Liver (tissue), 9 donors: Measurements from ENCODE around the gene NDUFS3. TPM values are rescaled to one million over a fixed set of nuclear protein-coding genes. Genes with fewer than 3 reads are reported as not detected.

Source experiments
- DNase-seq: peaks from one replicate; pipeline ENCODE4 v3.0.0-alpha.2; 2017; ENCODE audit warnings: low spot score
- H3K27ac ChIP-seq, 2 donors: one replicate each; pipeline ENCODE4 v1.7.0; 2013; ENCODE audit warnings: inconsistent platforms in 2 of 2, low read length in 2 of 2, control low read depth in 1 of 2, low read depth in 1 of 2, mild to moderate bottlenecking in 1 of 2
- H3K27me3 ChIP-seq, 4 donors: one replicate each; pipeline versions ENCODE4 v1.6.1 to v1.7.0; 2013; ENCODE audit warnings: low read length in 3 of 4, inconsistent platforms in 1 of 4, mild to moderate bottlenecking in 1 of 4, moderate library complexity in 1 of 4; ENCODE audit not compliant: control insufficient read depth in 4 of 4, insufficient read depth in 4 of 4
- H3K36me3 ChIP-seq, 4 donors: one replicate each; pipeline versions ENCODE4 v1.6.1 to v1.7.0; 2013; ENCODE audit warnings: low read length in 3 of 4, mild to moderate bottlenecking in 3 of 4, low read depth in 1 of 4, moderate library complexity in 1 of 4; ENCODE audit not compliant: control insufficient read depth in 4 of 4, insufficient read depth in 3 of 4
- H3K4me1 ChIP-seq, 4 donors: one replicate each; pipeline versions ENCODE4 v1.6.1 to v1.7.0; 2013; ENCODE audit warnings: low read length in 3 of 4, mild to moderate bottlenecking in 3 of 4, moderate library complexity in 1 of 4; ENCODE audit not compliant: control insufficient read depth in 4 of 4, insufficient read depth in 4 of 4
- H3K4me3 ChIP-seq, 3 donors: one replicate each; pipeline versions ENCODE4 v1.6.1 to v1.7.0; 2013; ENCODE audit warnings: low read length in 3 of 3, control low read depth in 1 of 3, low read depth in 1 of 3, mild to moderate bottlenecking in 1 of 3
- H3K9ac ChIP-seq, 2 donors: one replicate each; pipeline ENCODE4 v1.7.0; 2013; ENCODE audit warnings: low read length in 2 of 2, mild to moderate bottlenecking in 2 of 2, moderate library complexity in 2 of 2, control low read depth in 1 of 2, low read depth in 1 of 2
- H3K9me3 ChIP-seq, 4 donors: one replicate each; pipeline versions ENCODE4 v1.6.1 to v1.7.0; 2013; ENCODE audit warnings: low read length in 3 of 4; ENCODE audit not compliant: control insufficient read depth in 4 of 4
- ATF3 ChIP-seq: IDR thresholded peaks from 2 replicates; pipeline ENCODE4 v1.6.1; 2016; ENCODE audit warnings: antibody characterized with exemption
- FOXA1 ChIP-seq: IDR thresholded peaks from 2 replicates; pipeline ENCODE4 v1.6.1; 2016; ENCODE audit warnings: antibody characterized with exemption
- FOXA2 ChIP-seq: IDR thresholded peaks from 2 replicates; pipeline ENCODE4 v1.6.1; 2016; ENCODE audit warnings: antibody characterized with exemption
- GABPA ChIP-seq, 2 donors: IDR thresholded peaks in 1 of 2; conservative IDR thresholded peaks in 1 of 2; 2 replicates each; pipeline ENCODE4 v1.6.1; 2016; ENCODE audit warnings: antibody characterized with exemption in 2 of 2, mild to moderate bottlenecking in 1 of 2, moderate library complexity in 1 of 2
- HNF4A ChIP-seq, 2 donors: conservative IDR thresholded peaks; 2 replicates each; pipeline ENCODE4 v1.6.1; 2016; ENCODE audit warnings: antibody characterized with exemption in 2 of 2, mild to moderate bottlenecking in 2 of 2
- HNF4G ChIP-seq: IDR thresholded peaks from 2 replicates; pipeline ENCODE4 v1.6.1; 2016; ENCODE audit warnings: antibody characterized with exemption
- JUND ChIP-seq, 2 donors: IDR thresholded peaks; 2 replicates each; pipeline ENCODE4 v1.6.1; 2016; ENCODE audit warnings: antibody characterized with exemption in 2 of 2
- MAX ChIP-seq: IDR thresholded peaks from 2 replicates; pipeline ENCODE4 v1.6.1; 2016; ENCODE audit warnings: antibody characterized with exemption
- NR2F2 ChIP-seq: IDR thresholded peaks from 2 replicates; pipeline ENCODE4 v1.6.1; 2016; ENCODE audit warnings: antibody characterized with exemption
- RAD21 ChIP-seq, 2 donors: IDR thresholded peaks; 2 replicates each; pipeline ENCODE4 v1.6.1; 2016; ENCODE audit warnings: antibody characterized with exemption in 2 of 2, mild to moderate bottlenecking in 2 of 2
- REST ChIP-seq: IDR thresholded peaks from 2 replicates; pipeline ENCODE4 v1.6.1; 2016; ENCODE audit warnings: antibody characterized with exemption, mild to moderate bottlenecking
- RXRA ChIP-seq, 2 donors: IDR thresholded peaks; 2 replicates each; pipeline ENCODE4 v1.6.1; 2017 to 2018; ENCODE audit warnings: antibody characterized with exemption in 2 of 2, mild to moderate bottlenecking in 1 of 2
- SP1 ChIP-seq: IDR thresholded peaks from 2 replicates; pipeline ENCODE4 v1.6.1; 2018; ENCODE audit warnings: antibody characterized with exemption, mild to moderate bottlenecking
- TAF1 ChIP-seq: conservative IDR thresholded peaks from 2 replicates; pipeline ENCODE4 v1.6.1; 2016; ENCODE audit warnings: antibody characterized with exemption, mild to moderate bottlenecking
- YY1 ChIP-seq: IDR thresholded peaks from 2 replicates; pipeline ENCODE4 v1.6.1; 2016; ENCODE audit warnings: antibody characterized with exemption, mild to moderate bottlenecking
- ZBTB33 ChIP-seq: IDR thresholded peaks from 2 replicates; pipeline ENCODE4 v1.6.1; 2016; ENCODE audit warnings: antibody characterized with exemption
- WGBS: extraction: QIAGEN DNeasy Blood & Tissue Kit; methylation state at CpG from one replicate; pipeline ENCODE4 v1.1.7; 2013; 5-methylcytosine and 5-hydroxymethylcytosine counted together
- polyA plus RNA-seq, 2 donors: library from polyadenylated mRNA; stranded (reverse) in 1 of 2; unstranded in 1 of 2; fragments of 200-250 nt in 1 of 2; fragments of >200 nt in 1 of 2; fragmentation: Nextera tagmentation in 1 of 2; extraction: Ambion mirVana in 1 of 2; gene quantifications; one replicate each; pipeline versions ENCODE4 v1.2.1 to v1.2.3, GENCODE V29; 2013 to 2015
- total RNA-seq, 2 donors: library from RNA; depleted of rRNA; stranded (reverse); fragments of >200 nt; gene quantifications; one replicate each; pipeline ENCODE4 v1.2.3, GENCODE V29; 2014
- donor health status: healthy.
- donor health status: healthy.
- donor health status: healthy.
- donor health status: healthy.
- donor health status: healthy.

Gene NDUFS3
- total and polyA plus RNA-seq, 4 donors = 43.8 to 101 (median 67.8) TPM

- Histone ChIP-seq H3K9ac (no peak within 1 kb of the TSS), H3K36me3 (peaks cover 9 to 36% (median 32%) of the 10 kb centered on the region in 4 donors), H3K9me3 (peaks cover 0 to 7% (median 1%) of the 10 kb centered on the region in 4 donors), H3K4me1 (no peaks in the 10 kb centered on the region), H3K4me3 (no peak within 1 kb of the TSS), H3K27ac (no peak within 1 kb of the TSS), H3K27me3 (no peaks in the 10 kb centered on the region)
- TF ChIP-seq ZBTB33 (no peak), NR2F2 (no peak), SP1 (no peak)
- WGBS = 89% methylated on average over 12 of the region's 12 CpGs
- no peak for DNase-seq
These were observed 7.4 kb downstream of the NDUFS3 start, which contains the start of gene FAM180B for GRCh38 chr11:47586098-47586855. FAM180B (plus strand) TSS chr11:47586678; CDS start chr11:47586769, 91 bp downstream.

- Histone ChIP-seq H3K4me3 (no peak overlapping the region), H3K4me1 (no peaks in the 10 kb centered on the region), H3K36me3 (peaks cover 9 to 28% (median 23%) of the 10 kb centered on the region in 4 donors), H3K9me3 (peaks cover 0 to 7% (median 1%) of the 10 kb centered on the region in 4 donors), H3K27ac (no peak overlapping the region), H3K9ac (no peak overlapping the region), H3K27me3 (peaks cover 0 to under 1% (median 0%) of the 10 kb centered on the region in 4 donors)
- no peak for DNase-seq
- TF ChIP-seq TAF1 = no peak
- 62% methylated on average over 6 of the region's 6 CpGs for WGBS
These were observed 8.3 kb downstream of the NDUFS3 start for GRCh38 chr11:47587039-47587716.

GRCh38 chr11:47587723-47588326, 9.0 kb downstream of the NDUFS3 start:
- WGBS = 80% methylated on average over 14 of the region's 14 CpGs
- Histone ChIP-seq H3K4me1 (no peaks in the 10 kb centered on the region), H3K9me3 (peaks cover 0 to 7% (median 1%) of the 10 kb centered on the region in 4 donors), H3K9ac (no peak overlapping the region), H3K4me3 (no peak overlapping the region), H3K36me3 (peaks cover 8 to 21% (median 18%) of the 10 kb centered on the region in 4 donors), H3K27me3 (peaks cover 0 to 3% (median 1%) of the 10 kb centered on the region in 4 donors), H3K27ac (no peak overlapping the region)
- DNase-seq = no peak
- TF ChIP-seq ZBTB33 (no peak), NR2F2 (no peak), REST (no peak), HNF4A (conservative IDR thresholded peaks at IDR 0.05) (no peak), HNF4G (no peak), FOXA1 (no peak), MAX (no peak), JUND (IDR thresholded peaks at IDR 0.05) (no peak), ATF3 (no peak), RAD21 (IDR thresholded peaks at IDR 0.05) (no peak), FOXA2 (no peak), TAF1 (no peak), YY1 (no peak), SP1 (no peak), RXRA (IDR thresholded peaks at IDR 0.05) (no peak), GABPA (IDR thresholded peaks at IDR 0.05 in 1 of 2, conservative IDR thresholded peaks at IDR 0.05 in 1 of 2) (no peak)
